ENCODE results near the gene ZNF831. TPM values are rescaled to one million over a fixed set of nuclear protein-coding genes. Genes with fewer than 3 reads are reported as not detected.

The ZNF831 gene
- total and polyA plus RNA-seq, 10 of the 15 experiments (the other 5 are each of a cell fraction or from before 2014, with no cell fraction given): 0.01 to 0.97 (median 0.23) TPM

DNA sequence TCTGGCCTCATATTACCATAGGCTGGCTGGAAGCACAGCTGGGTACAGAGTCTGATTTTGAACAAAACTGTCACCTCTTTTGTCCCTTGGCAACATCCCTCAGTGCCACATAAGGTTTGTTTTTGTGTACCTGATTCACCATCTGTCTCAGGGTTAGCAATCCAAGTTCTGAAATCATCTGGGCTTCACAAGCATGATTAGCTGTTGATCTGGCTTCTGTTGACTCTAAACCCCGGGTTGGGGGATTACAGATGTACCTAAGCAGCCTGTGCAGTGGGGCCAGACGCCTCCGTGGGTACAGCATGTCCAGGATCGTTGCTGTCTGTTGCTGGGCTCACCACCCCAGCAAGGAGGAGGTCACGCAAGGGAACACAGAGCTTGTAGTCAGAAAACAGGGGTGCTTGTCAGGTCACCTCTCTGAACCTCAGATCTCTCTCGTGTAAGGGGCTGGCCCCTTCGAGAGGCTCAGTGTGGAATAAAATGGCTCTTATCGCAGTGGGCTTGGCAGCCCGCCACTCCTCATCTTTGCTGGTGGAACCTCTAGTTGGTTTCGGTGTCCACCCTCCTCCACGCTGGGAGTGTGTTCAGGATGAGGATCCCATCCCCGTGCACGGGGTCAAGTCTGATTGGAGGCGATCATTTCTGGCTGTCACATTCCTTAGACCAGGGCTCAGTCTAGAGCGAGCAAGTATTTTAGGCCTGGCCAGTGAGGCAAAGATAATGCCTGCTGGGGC is 39.2 kb upstream of the ZNF831 start:
- Histone ChIP-seq H4K20me1 (ENCODE audit: control insufficient read depth, insufficient read depth) (no peaks in the 10 kb centered on the region), H3K36me3 (ENCODE audit: control insufficient read depth in 2 of 2, insufficient read depth in 2 of 2, low read length in 1 of 2) (no peaks in the 10 kb centered on the region), H3K27me3 (replicated peaks in 1 of 2; ENCODE audit: control insufficient read depth in 2 of 2, insufficient read depth in 2 of 2, low read length in 1 of 2) (peaks cover 2 to 20% of the 10 kb centered on the region in 2 experiments), H3K27ac (ENCODE audit: control insufficient read depth, insufficient read depth) (no peak overlapping the region), H3K4me1 (ENCODE audit: control insufficient read depth, insufficient read depth, low read length) (peaks cover 14% of the 10 kb centered on the region), H3K9ac (ENCODE audit: control insufficient read depth, insufficient read depth, low read length) (no peak overlapping the region), H3K79me2 (ENCODE audit: control insufficient read depth, insufficient read depth, low read length) (no peaks in the 10 kb centered on the region), H3K4me2 (ENCODE audit: control insufficient read depth, insufficient read depth) (no peak overlapping the region), H3K4me3 (no peak overlapping the region), H3K9me3 (replicated peaks; ENCODE audit: control insufficient read depth, insufficient read depth, low read length) (peaks cover 4% of the 10 kb centered on the region; the same call in 2 of the 3 replicates), H2AFZ (ENCODE audit: control insufficient read depth, low read depth, low read length) (no peak overlapping the region)
- in situ Hi-C loops (cut with MboI) (no loop called here), intact Hi-C loops (cut with micrococcal nuclease; ENCODE audit: unreplicated experiment) (no loop called here)
- no TSS peak for BruUV-seq (replicated peaks)
- FAIRE-seq (no peak), DNase-seq (ENCODE audit: low read depth, low spot score) (no peak), ATAC-seq (no peak)
- ChIA-PET CTCF (interaction anchor here (1.0 kb wide), 1 partner anchor 35 kb away, joined by 3 read pairs; no protein-coding TSS in a partner anchor), POLR2A (interaction anchor here (0.6 kb wide), 1 partner anchor 92 kb away, joined by 7 read pairs; no protein-coding TSS in a partner anchor), SMC1A (ENCODE audit: uncharacterized antibody, unreplicated experiment) (no interaction called here), RAD21 (ENCODE audit: unreplicated experiment) (no interaction called here)
- TF ChIP-seq GABPA (IDR thresholded peaks at IDR 0.05; ENCODE audit: low read depth) (no peak), TARDBP (IDR thresholded peaks at IDR 0.05; ENCODE audit: borderline replicate concordance) (no peak), RCOR1 (conservative IDR thresholded peaks at IDR 0.05; ENCODE audit: low read depth, low read length) (no peak), BRCA1 (IDR thresholded peaks at IDR 0.05; ENCODE audit: low read depth, low read length) (no peak), BACH1 (IDR thresholded peaks at IDR 0.05; ENCODE audit: borderline replicate concordance) (no peak), HDGF (IDR thresholded peaks at IDR 0.05) (no peak), IKZF1 (conservative IDR thresholded peaks at IDR 0.05) (no peak), TCF3 (IDR thresholded peaks at IDR 0.05; ENCODE audit: borderline replicate concordance, insufficient read depth, low read depth, low read length) (no peak), RBBP5 (conservative IDR thresholded peaks at IDR 0.05) (no peak), RFX5 (IDR thresholded peaks at IDR 0.05; ENCODE audit: low read depth, low read length) (no peak), NFIC (IDR thresholded peaks at IDR 0.05; ENCODE audit: low read depth, low read length) (no peak), DPF2 (IDR thresholded peaks at IDR 0.05) (no peak), BCL11A (IDR thresholded peaks at IDR 0.05; ENCODE audit: low read depth, low read length) (no peak), CREB1 (IDR thresholded peaks at IDR 0.05; ENCODE audit: low read depth) (no peak), IKZF2 (IDR thresholded peaks at IDR 0.05) (no peak), MEF2B (IDR thresholded peaks at IDR 0.05; ENCODE audit: partially characterized antibody, poor library complexity, severe bottlenecking) (no peak)
- TF ChIP-seq, protein P1, sequence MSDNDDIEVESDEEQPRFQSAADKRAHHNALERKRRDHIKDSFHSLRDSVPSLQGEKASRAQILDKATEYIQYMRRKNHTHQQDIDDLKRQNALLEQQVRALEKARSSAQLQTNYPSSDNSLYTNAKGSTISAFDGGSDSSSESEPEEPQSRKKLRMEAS (IDR thresholded peaks at IDR 0.05; ENCODE audit: low read depth, low read length): no peak
- WGBS (ENCODE audit: insufficient coverage, insufficient replicate concordance, low lambda C conversion rate, missing lambda C conversion rate): 49% methylated on average over 15 of the region's 15 CpGs

Data from GM12878 (cell line).